ENCODE data around the gene TMEM87B.

GRCh38 chr2:112047537-112048235, 7.4 kb upstream of the TMEM87B start:
- TF ChIP-seq, protein P1, sequence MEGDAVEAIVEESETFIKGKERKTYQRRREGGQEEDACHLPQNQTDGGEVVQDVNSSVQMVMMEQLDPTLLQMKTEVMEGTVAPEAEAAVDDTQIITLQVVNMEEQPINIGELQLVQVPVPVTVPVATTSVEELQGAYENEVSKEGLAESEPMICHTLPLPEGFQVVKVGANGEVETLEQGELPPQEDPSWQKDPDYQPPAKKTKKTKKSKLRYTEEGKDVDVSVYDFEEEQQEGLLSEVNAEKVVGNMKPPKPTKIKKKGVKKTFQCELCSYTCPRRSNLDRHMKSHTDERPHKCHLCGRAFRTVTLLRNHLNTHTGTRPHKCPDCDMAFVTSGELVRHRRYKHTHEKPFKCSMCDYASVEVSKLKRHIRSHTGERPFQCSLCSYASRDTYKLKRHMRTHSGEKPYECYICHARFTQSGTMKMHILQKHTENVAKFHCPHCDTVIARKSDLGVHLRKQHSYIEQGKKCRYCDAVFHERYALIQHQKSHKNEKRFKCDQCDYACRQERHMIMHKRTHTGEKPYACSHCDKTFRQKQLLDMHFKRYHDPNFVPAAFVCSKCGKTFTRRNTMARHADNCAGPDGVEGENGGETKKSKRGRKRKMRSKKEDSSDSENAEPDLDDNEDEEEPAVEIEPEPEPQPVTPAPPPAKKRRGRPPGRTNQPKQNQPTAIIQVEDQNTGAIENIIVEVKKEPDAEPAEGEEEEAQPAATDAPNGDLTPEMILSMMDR (IDR thresholded peaks at IDR 0.05), result no peak
- TF ChIP-seq POLR2A (IDR thresholded peaks at IDR 0.05), result no peak
- TF ChIP-seq EP300 (IDR thresholded peaks at IDR 0.05; ENCODE audit: low read depth), result no peak
- TF ChIP-seq POLR2AphosphoS5 (IDR thresholded peaks at IDR 0.05), result no peak

All from transverse colon (tissue), 4 donors.